Natural killer cell (primary cell): ENCODE data around the gene NDEL1. TPM values are rescaled to one million over a fixed set of nuclear protein-coding genes. Genes with fewer than 3 reads are reported as not detected.

Source experiments
- ATAC-seq, 3 donors: fragments of 150-1000 bp in 2 of 3; fragments of 200-7000 bp in 1 of 3; cut with Tn5 transposase; 1 replicate in 1 of 3; 2 replicates in 2 of 3; pipeline ENCODE4 v1.10.0; 2021; ENCODE audit warnings: mild to moderate bottlenecking in 2 of 3, moderate library complexity in 2 of 3
- DNase-seq, 2 donors: peaks; one replicate each; pipeline versions ENCODE4 v3.0.0 to v3.0.0-alpha.2; 2013 to 2021; ENCODE audit warnings: mixed read lengths in 1 of 2
- H3K27ac ChIP-seq: one replicate; pipeline ENCODE4 v1.5.1; 2013; ENCODE audit warnings: mild to moderate bottlenecking, low read length
- H3K27me3 ChIP-seq: one replicate; pipeline ENCODE4 v1.6.1; 2013; ENCODE audit warnings: low read length; ENCODE audit not compliant: control insufficient read depth, insufficient read depth
- H3K36me3 ChIP-seq: one replicate; pipeline ENCODE4 v1.6.1; 2013; ENCODE audit warnings: low read length; ENCODE audit not compliant: control insufficient read depth, insufficient read depth
- H3K4me1 ChIP-seq: one replicate; pipeline ENCODE4 v1.6.1; 2013; ENCODE audit warnings: low read length; ENCODE audit not compliant: control insufficient read depth, insufficient read depth
- H3K4me3 ChIP-seq: one replicate; pipeline ENCODE4 v1.5.1; 2013; ENCODE audit warnings: low read length
- H3K9me3 ChIP-seq: one replicate; pipeline ENCODE4 v1.6.1; 2013; ENCODE audit warnings: low read length; ENCODE audit not compliant: control insufficient read depth, insufficient read depth
- H3K27ac Mint-ChIP-seq, 2 donors: one replicate each; pipeline ENCODE4 v1.8.0; 2022; ENCODE audit warnings: mild to moderate bottlenecking in 2 of 2, mixed read lengths in 2 of 2, moderate library complexity in 1 of 2
- H3K27me3 Mint-ChIP-seq, 2 donors: one replicate each; pipeline ENCODE4 v1.8.0; 2022; ENCODE audit warnings: low read depth in 2 of 2, mixed read lengths in 2 of 2
- H3K36me3 Mint-ChIP-seq: one replicate; pipeline ENCODE4 v1.8.0; 2022; ENCODE audit warnings: mixed read lengths
- H3K4me1 Mint-ChIP-seq, 2 donors: one replicate each; pipeline ENCODE4 v1.8.0; 2022; ENCODE audit warnings: mixed read lengths in 2 of 2
- H3K4me3 Mint-ChIP-seq: one replicate; pipeline ENCODE4 v1.8.0; 2022; ENCODE audit warnings: mild to moderate bottlenecking, moderate library complexity, mixed read lengths
- H3K9me3 Mint-ChIP-seq, 2 donors: one replicate each; pipeline ENCODE4 v1.8.0; 2022; ENCODE audit warnings: mixed read lengths in 2 of 2
- WGBS: methylation state at CpG from one replicate; pipeline ENCODE4 v1.1.7; 2013; ENCODE audit warnings: missing lambda C conversion rate; ENCODE audit not compliant: insufficient coverage; 5-methylcytosine and 5-hydroxymethylcytosine counted together
- intact Hi-C: fragments of 100-400 bp; cut with micrococcal nuclease; formaldehyde crosslinking; loops from one replicate; pipeline ENCODE4 v1.14.2; 2022
- total RNA-seq, 4 donors: library from RNA; stranded (reverse); fragments of 120-200 nt in 1 of 4; gene quantifications; one replicate each; pipeline versions ENCODE4 v1.2.3 to v1.2.4, GENCODE V29; 2013 to 2022
- TF ChIP-seq, protein P1 (sequence below): fragments of 200-600 bp; IDR thresholded peaks from one replicate; pipeline ENCODE4 v1.8.0; 2022; ENCODE audit warnings: antibody characterized with exemption

NDEL1 gene
- total RNA-seq, 3 donors from 2014 or later (not counting 1 experiment from before 2014, with no cell fraction given) = 174 to 219 (median 193) TPM

DNA sequence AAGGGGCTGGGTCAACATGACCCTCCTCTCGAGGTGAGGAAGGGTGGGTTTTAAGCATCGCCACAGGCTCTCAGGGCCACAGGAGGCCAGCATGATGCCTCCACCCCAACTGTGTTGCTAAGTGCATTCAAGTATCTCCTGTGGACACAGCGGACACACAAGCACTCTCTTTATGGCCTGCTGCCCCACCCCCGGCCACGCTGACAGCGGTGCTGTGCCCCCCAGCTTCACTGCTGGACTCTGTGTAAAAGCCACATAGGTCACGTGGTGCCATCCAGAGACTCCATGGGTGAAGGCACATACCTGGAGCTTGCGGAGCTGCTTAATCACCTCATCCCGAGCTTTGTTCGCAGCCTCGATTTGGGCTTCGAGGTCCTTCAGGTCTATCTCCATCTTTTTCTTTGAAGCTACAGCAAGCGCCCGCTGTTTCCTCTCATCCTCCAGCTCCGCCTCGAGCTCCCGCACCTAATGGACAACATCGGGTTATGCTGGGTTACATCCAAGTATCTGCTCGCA lies 51.5 kb downstream of the NDEL1 start:
- Histone ChIP-seq H3K27me3 (no peaks in the 10 kb centered on the region), H3K27ac (no peak overlapping the region), H3K9me3 (no peaks in the 10 kb centered on the region), H3K4me3 (no peak overlapping the region), H3K36me3 (no peaks in the 10 kb centered on the region), H3K4me1 (no peaks in the 10 kb centered on the region)
- 91% methylated on average over 19 of the region's 19 CpGs for WGBS
- TF ChIP-seq, protein P1, sequence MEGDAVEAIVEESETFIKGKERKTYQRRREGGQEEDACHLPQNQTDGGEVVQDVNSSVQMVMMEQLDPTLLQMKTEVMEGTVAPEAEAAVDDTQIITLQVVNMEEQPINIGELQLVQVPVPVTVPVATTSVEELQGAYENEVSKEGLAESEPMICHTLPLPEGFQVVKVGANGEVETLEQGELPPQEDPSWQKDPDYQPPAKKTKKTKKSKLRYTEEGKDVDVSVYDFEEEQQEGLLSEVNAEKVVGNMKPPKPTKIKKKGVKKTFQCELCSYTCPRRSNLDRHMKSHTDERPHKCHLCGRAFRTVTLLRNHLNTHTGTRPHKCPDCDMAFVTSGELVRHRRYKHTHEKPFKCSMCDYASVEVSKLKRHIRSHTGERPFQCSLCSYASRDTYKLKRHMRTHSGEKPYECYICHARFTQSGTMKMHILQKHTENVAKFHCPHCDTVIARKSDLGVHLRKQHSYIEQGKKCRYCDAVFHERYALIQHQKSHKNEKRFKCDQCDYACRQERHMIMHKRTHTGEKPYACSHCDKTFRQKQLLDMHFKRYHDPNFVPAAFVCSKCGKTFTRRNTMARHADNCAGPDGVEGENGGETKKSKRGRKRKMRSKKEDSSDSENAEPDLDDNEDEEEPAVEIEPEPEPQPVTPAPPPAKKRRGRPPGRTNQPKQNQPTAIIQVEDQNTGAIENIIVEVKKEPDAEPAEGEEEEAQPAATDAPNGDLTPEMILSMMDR = no peak
- ATAC-seq = no peak
- intact Hi-C loops = no loop called here
- Mint-ChIP-seq H3K27ac (no peak overlapping the region), H3K4me3 (no peak overlapping the region), H3K4me1 (peaks cover 4 to 5% of the 10 kb centered on the region in 2 donors), H3K9me3 (no peaks in the 10 kb centered on the region), H3K27me3 (no peaks in the 10 kb centered on the region), H3K36me3 (peaks cover 18% of the 10 kb centered on the region)
- DNase-seq = no peak

DNA sequence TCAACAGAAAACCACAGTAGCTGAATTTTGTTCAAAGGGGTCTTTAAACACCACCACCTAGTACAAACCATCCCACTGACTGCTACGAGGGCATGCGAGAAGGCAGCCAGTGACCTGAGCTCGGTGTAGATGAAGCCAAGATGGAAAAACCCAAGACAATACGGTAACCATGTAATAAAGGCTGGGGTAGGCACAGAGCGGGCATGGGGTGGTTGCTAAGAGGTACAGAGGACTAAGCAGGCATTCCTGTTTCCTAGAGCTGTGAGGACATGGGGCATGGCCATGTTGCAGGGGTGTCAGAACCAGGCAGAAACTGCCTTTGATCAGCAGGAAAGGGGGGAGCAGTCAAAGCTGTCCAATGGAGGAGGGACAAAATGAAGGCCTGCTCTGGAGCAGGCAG lies 52.1 kb downstream of the NDEL1 start:
- H3K4me3 Mint-ChIP-seq = no peak overlapping the region
- H3K4me1 Mint-ChIP-seq = peaks cover 4 to 5% of the 10 kb centered on the region in 2 donors
- WGBS = 90% methylated on average over 5 of the region's 5 CpGs
- DNase-seq (no peak), ATAC-seq (no peak)
- H3K27ac Mint-ChIP-seq = no peak overlapping the region
- H3K9me3 Mint-ChIP-seq = no peaks in the 10 kb centered on the region
- Histone ChIP-seq H3K4me3 (no peak overlapping the region), H3K27me3 (no peaks in the 10 kb centered on the region), H3K9me3 (no peaks in the 10 kb centered on the region), H3K36me3 (no peaks in the 10 kb centered on the region), H3K27ac (no peak overlapping the region), H3K4me1 (no peaks in the 10 kb centered on the region)
- TF ChIP-seq, protein P1 = no peak
- intact Hi-C loops = no loop called here
- no peaks in the 10 kb centered on the region for H3K27me3 Mint-ChIP-seq
- peaks cover 15% of the 10 kb centered on the region for H3K36me3 Mint-ChIP-seq

DNA sequence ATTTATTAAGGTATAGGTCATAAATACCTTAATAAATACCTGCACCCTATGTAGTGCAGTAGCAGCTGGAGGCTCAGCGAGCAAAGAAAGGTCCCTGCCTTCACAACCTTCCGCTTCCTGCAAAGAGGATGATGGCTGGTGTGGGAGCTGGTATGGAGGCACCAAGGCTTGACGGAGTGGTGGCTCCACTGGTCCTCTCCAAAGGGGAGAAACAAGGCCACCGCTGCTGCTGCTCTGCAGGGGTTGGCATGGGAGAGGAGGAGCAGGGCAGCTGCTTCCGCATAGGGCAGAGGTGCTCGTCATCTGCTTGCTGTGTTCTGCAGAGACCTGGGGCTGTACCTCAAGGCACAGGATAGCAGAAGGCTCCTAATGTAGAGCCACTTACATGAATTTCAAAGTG lies 52.8 kb downstream of the NDEL1 start:
- Mint-ChIP-seq H3K4me3 (no peak overlapping the region), H3K36me3 (peaks cover 7% of the 10 kb centered on the region), H3K27me3 (no peaks in the 10 kb centered on the region), H3K9me3 (no peaks in the 10 kb centered on the region), H3K4me1 (peaks cover 4 to 5% of the 10 kb centered on the region in 2 donors), H3K27ac (peak overlapping the region in 1 of 2 donors; percentile 40)
- TF ChIP-seq, protein P1 = no peak
- ATAC-seq (no peak), DNase-seq (no peak)
- 100% methylated on average over 6 of the region's 6 CpGs for WGBS
- intact Hi-C loops = no loop called here
- H3K27ac ChIP-seq = no peak overlapping the region
- H3K4me3 ChIP-seq = no peak overlapping the region
- H3K36me3 ChIP-seq = no peaks in the 10 kb centered on the region
- no peaks in the 10 kb centered on the region for H3K9me3 ChIP-seq
- no peaks in the 10 kb centered on the region for H3K27me3 ChIP-seq
- no peaks in the 10 kb centered on the region for H3K4me1 ChIP-seq

DNA sequence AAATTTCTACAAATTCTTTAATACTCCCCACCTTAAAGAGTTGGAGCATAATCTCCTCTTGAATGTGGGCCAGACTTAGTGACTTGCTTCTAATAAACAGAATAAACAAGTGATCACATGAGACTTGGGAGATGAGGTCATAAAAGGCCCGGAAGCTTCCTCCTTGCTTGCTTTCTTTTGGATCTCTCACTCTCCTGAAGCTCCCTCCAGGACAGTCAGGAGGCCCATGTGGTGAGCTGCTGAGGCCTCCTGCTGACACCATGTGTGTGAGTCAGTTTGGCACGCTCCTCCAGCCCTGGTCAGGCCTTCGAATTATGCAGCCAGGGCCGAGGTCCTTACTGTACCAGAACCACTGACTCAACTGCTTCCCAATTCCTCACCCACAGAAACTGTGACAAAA lies 53.2 kb downstream of the NDEL1 start:
- no peaks in the 10 kb centered on the region for H3K27me3 Mint-ChIP-seq
- no peak overlapping the region for H3K27ac Mint-ChIP-seq
- Histone ChIP-seq H3K36me3 (no peaks in the 10 kb centered on the region), H3K27ac (no peak overlapping the region), H3K4me3 (no peak overlapping the region), H3K4me1 (no peaks in the 10 kb centered on the region), H3K9me3 (no peaks in the 10 kb centered on the region), H3K27me3 (no peaks in the 10 kb centered on the region)
- 93% methylated on average over 4 of the region's 4 CpGs for WGBS
- H3K4me1 Mint-ChIP-seq = peaks cover 4 to 5% of the 10 kb centered on the region in 2 donors
- TF ChIP-seq, protein P1 = no peak
- H3K9me3 Mint-ChIP-seq = no peaks in the 10 kb centered on the region
- no peak overlapping the region for H3K4me3 Mint-ChIP-seq
- intact Hi-C loops = no loop called here
- H3K36me3 Mint-ChIP-seq = peaks cover 6% of the 10 kb centered on the region
- DNase-seq (no peak), ATAC-seq (no peak)
